HCT116 (cell line): Measurements from ENCODE around the gene ARPC1A.

Source experiments
- ATF3 ChIP-seq: IDR thresholded peaks from 2 replicates; pipeline ENCODE4 v1.6.1; 2012
- CTCF ChIP-seq, 3 experiments: fragments of 200-600 bp in 1 of 3; sonication (generic) in 1 of 3; IDR thresholded peaks in 2 of 3; conservative IDR thresholded peaks in 1 of 3; 2 replicates each; pipeline ENCODE4 v1.5.1; 2012 to 2017; ENCODE audit warnings: low read depth in 2 of 3, low read length in 2 of 3, antibody characterized with exemption in 1 of 3, borderline replicate concordance in 1 of 3, control low read depth in 1 of 3, mild to moderate bottlenecking in 1 of 3, mixed read lengths in 1 of 3, mixed run types in 1 of 3, moderate library complexity in 1 of 3; ENCODE audit not compliant: insufficient read depth in 1 of 3
- EGR1 ChIP-seq: IDR thresholded peaks from 2 replicates; pipeline ENCODE4 v1.6.1; 2012; ENCODE audit warnings: low read depth
- EZH2 ChIP-seq: fragments of 200-600 bp; sonication (generic); IDR thresholded peaks from 2 replicates; pipeline ENCODE4 v1.6.1; 2017; ENCODE audit warnings: antibody characterized with exemption, mixed run types
- JUND ChIP-seq: IDR thresholded peaks from 2 replicates; pipeline ENCODE4 v1.6.1; 2012
- MAX ChIP-seq: IDR thresholded peaks from 2 replicates; pipeline ENCODE4 v1.6.1; 2012
- POLR2A ChIP-seq: IDR thresholded peaks from 2 replicates; pipeline ENCODE4 v1.7.0; 2011; ENCODE audit warnings: borderline replicate concordance; ENCODE audit not compliant: insufficient read depth, insufficient read length; ENCODE audit errors: extremely low read depth
- REST ChIP-seq: IDR thresholded peaks from 2 replicates; pipeline ENCODE4 v1.6.1; 2012; ENCODE audit warnings: low read depth
- SIN3A ChIP-seq: IDR thresholded peaks from 2 replicates; pipeline ENCODE4 v1.6.1; 2012; ENCODE audit warnings: low read depth
- YY1 ChIP-seq: IDR thresholded peaks from 2 replicates; pipeline ENCODE4 v1.6.1; 2011; ENCODE audit warnings: low read length, low read depth, moderate library complexity, mild to moderate bottlenecking; ENCODE audit not compliant: insufficient replicate concordance; ENCODE audit errors: extremely low read depth

GRCh38 chr7:99363286-99363685 is 37.6 kb downstream of the ARPC1A start:
- TF ChIP-seq MAX (no peak), CTCF (IDR thresholded peaks at IDR 0.05 in 2 of 3, conservative IDR thresholded peaks at IDR 0.05 in 1 of 3; ENCODE audit: borderline replicate concordance in 1 of 3, insufficient read depth in 1 of 3, low read depth in 2 of 3, low read length in 2 of 3) (no peak), EZH2 (no peak), POLR2A (no peak), ATF3 (no peak), REST (no peak), SIN3A (no peak), YY1 (no peak), EGR1 (no peak), JUND (no peak)
